ENCODE data around the gene SLC22A15. TPM values are rescaled to one million over a fixed set of nuclear protein-coding genes. Genes with fewer than 3 reads are reported as not detected.

Gene SLC22A15
- total RNA-seq, 1 donor from 2014 or later, result 12.0 TPM

GRCh38 chr1:116062201-116062600 lies 85.9 kb downstream of the SLC22A15 start:
- Histone ChIP-seq H3K36me3 (ENCODE audit: insufficient read depth, low read length) (no peaks in the 10 kb centered on the region), H3K9me3 (ENCODE audit: insufficient read depth, low read depth, low read length) (no peaks in the 10 kb centered on the region), H3K4me2 (ENCODE audit: low read length) (no peak overlapping the region), H3K4me3 (ENCODE audit: insufficient read depth, low read depth, low read length) (no peak overlapping the region), H3K4me1 (ENCODE audit: insufficient read depth, low read length) (no peaks in the 10 kb centered on the region), H3K27me3 (ENCODE audit: insufficient read depth, low read length) (no peaks in the 10 kb centered on the region), H3K9ac (ENCODE audit: low read length) (no peak overlapping the region), H4K20me1 (ENCODE audit: insufficient read depth, low read length) (no peaks in the 10 kb centered on the region), H2AFZ (ENCODE audit: low read depth, low read length) (no peak overlapping the region), H3K27ac (ENCODE audit: low read depth, low read length) (no peak overlapping the region), H3K79me2 (ENCODE audit: insufficient read depth, low read length) (no peaks in the 10 kb centered on the region)
- DNase-seq (ENCODE audit: low read depth) (no peak), FAIRE-seq (no peak)
- H3K4me1 Mint-ChIP-seq (ENCODE audit: low read depth, unreplicated experiment), result peaks cover 7% of the 10 kb centered on the region
- H3K36me3 Mint-ChIP-seq (ENCODE audit: low read depth, unreplicated experiment), result peaks cover 8% of the 10 kb centered on the region
- no peaks in the 10 kb centered on the region for H3K27me3 Mint-ChIP-seq (ENCODE audit: low read depth, unreplicated experiment)
- no peak overlapping the region for H3K27ac Mint-ChIP-seq (ENCODE audit: unreplicated experiment)
- H3K9me3 Mint-ChIP-seq (ENCODE audit: unreplicated experiment), result peaks cover 7% of the 10 kb centered on the region
- H3K4me3 Mint-ChIP-seq (ENCODE audit: unreplicated experiment), result no peak overlapping the region
- TF ChIP-seq CTCF (IDR thresholded peaks at IDR 0.05; ENCODE audit: insufficient read depth, low read depth, low read length) (no peak), EZH2 (IDR thresholded peaks at IDR 0.05; ENCODE audit: insufficient read depth, low read length) (no peak)

- Mint-ChIP-seq H3K4me1 (ENCODE audit: low read depth, unreplicated experiment) (peaks cover 16% of the 10 kb centered on the region), H3K27ac (ENCODE audit: unreplicated experiment) (no peak overlapping the region), H3K36me3 (ENCODE audit: low read depth, unreplicated experiment) (peaks cover 9% of the 10 kb centered on the region), H3K27me3 (ENCODE audit: low read depth, unreplicated experiment) (no peaks in the 10 kb centered on the region), H3K4me3 (ENCODE audit: unreplicated experiment) (no peak overlapping the region), H3K9me3 (ENCODE audit: unreplicated experiment) (no peaks in the 10 kb centered on the region)
- H3K4me1 ChIP-seq (ENCODE audit: insufficient read depth, low read length), result peaks cover 3% of the 10 kb centered on the region
- no peaks in the 10 kb centered on the region for H4K20me1 ChIP-seq (ENCODE audit: insufficient read depth, low read length)
- no peak overlapping the region for H3K4me2 ChIP-seq (ENCODE audit: low read length)
- no peak overlapping the region for H2AFZ ChIP-seq (ENCODE audit: low read depth, low read length)
- no peaks in the 10 kb centered on the region for H3K36me3 ChIP-seq (ENCODE audit: insufficient read depth, low read length)
- H3K27ac ChIP-seq (ENCODE audit: low read depth, low read length), result no peak overlapping the region
- no peak for DNase-seq (ENCODE audit: low read depth)
- H3K4me3 ChIP-seq (ENCODE audit: insufficient read depth, low read depth, low read length), result no peak overlapping the region
- no peak for TF ChIP-seq CTCF (IDR thresholded peaks at IDR 0.05; ENCODE audit: insufficient read depth, low read depth, low read length)
- no peak for TF ChIP-seq EZH2 (IDR thresholded peaks at IDR 0.05; ENCODE audit: insufficient read depth, low read length)
- H3K79me2 ChIP-seq (ENCODE audit: insufficient read depth, low read length), result no peaks in the 10 kb centered on the region
- no peaks in the 10 kb centered on the region for H3K27me3 ChIP-seq (ENCODE audit: insufficient read depth, low read length)
- no peaks in the 10 kb centered on the region for H3K9me3 ChIP-seq (ENCODE audit: insufficient read depth, low read depth, low read length)
- H3K9ac ChIP-seq (ENCODE audit: low read length), result no peak overlapping the region
- FAIRE-seq, result no peak
Observed at GRCh38 chr1:116064616-116065015, 88.3 kb downstream of the SLC22A15 start.

GRCh38 chr1:116066868-116067565 lies 90.7 kb downstream of the SLC22A15 start:
- H3K27ac ChIP-seq (ENCODE audit: low read depth, low read length), result peak overlapping the region; percentile 37
- peak overlapping the region; percentile 99 for H3K27ac Mint-ChIP-seq (ENCODE audit: unreplicated experiment)
- TF ChIP-seq EZH2 (IDR thresholded peaks at IDR 0.05; ENCODE audit: insufficient read depth, low read length) (no peak), CTCF (IDR thresholded peaks at IDR 0.05; ENCODE audit: insufficient read depth, low read depth, low read length) (no peak)

More at GRCh38 chr1:116066868-116067565, 90.7 kb downstream of the SLC22A15 start:
- Mint-ChIP-seq H3K9me3 (ENCODE audit: unreplicated experiment) (no peaks in the 10 kb centered on the region), H3K27me3 (ENCODE audit: low read depth, unreplicated experiment) (no peaks in the 10 kb centered on the region), H3K36me3 (ENCODE audit: low read depth, unreplicated experiment) (peaks cover 9% of the 10 kb centered on the region), H3K4me3 (ENCODE audit: unreplicated experiment) (no peak overlapping the region), H3K4me1 (ENCODE audit: low read depth, unreplicated experiment) (peaks cover 16% of the 10 kb centered on the region)
- Histone ChIP-seq H3K36me3 (ENCODE audit: insufficient read depth, low read length) (no peaks in the 10 kb centered on the region), H3K4me3 (ENCODE audit: insufficient read depth, low read depth, low read length) (no peak overlapping the region), H3K27me3 (ENCODE audit: insufficient read depth, low read length) (no peaks in the 10 kb centered on the region), H3K4me1 (ENCODE audit: insufficient read depth, low read length) (peaks cover 3% of the 10 kb centered on the region), H3K9me3 (ENCODE audit: insufficient read depth, low read depth, low read length) (no peaks in the 10 kb centered on the region), H3K79me2 (ENCODE audit: insufficient read depth, low read length) (no peaks in the 10 kb centered on the region), H4K20me1 (ENCODE audit: insufficient read depth, low read length) (no peaks in the 10 kb centered on the region), H3K9ac (ENCODE audit: low read length) (no peak overlapping the region), H2AFZ (ENCODE audit: low read depth, low read length) (no peak overlapping the region), H3K4me2 (ENCODE audit: low read length) (peak overlapping the region; percentile 42)
- DNase-seq (ENCODE audit: low read depth) (peak; percentile 29), FAIRE-seq (peak; percentile 13)

Data from astrocyte (in vitro differentiated cells and primary cell).